ENCODE data around the gene AAMP. TPM values are rescaled to one million over a fixed set of nuclear protein-coding genes. Genes with fewer than 3 reads are reported as not detected.
"Not testable (repeated sequence)": the region's sequence is repeated elsewhere in the genome, so short reads cannot be mapped to it uniquely, and the experiment has no call there.

AAMP gene
- total and polyA plus RNA-seq, 2 experiments from 2014 or later = 140 to 179 TPM

DNA sequence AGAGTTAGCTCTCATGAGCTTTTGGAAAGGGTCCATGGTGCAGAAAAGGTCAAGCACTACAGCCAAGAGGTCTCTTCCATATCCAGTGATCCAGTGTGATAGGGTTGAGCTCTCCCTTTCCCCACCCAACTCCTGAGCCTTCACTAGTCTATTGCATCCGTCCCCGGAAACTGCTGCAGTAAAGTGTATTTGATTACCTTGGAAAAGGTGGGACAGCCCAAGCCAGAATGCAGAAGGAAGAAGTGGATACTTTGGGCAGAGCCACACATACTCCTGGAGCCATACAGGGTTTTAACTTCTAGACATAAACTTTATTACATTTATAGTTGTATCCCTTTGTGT is 3.9 kb upstream of the AAMP start:
- Histone ChIP-seq H3K27me3 (no peaks in the 10 kb centered on the region), H3K4me3 (no peak overlapping the region), H2AFZ (no peak overlapping the region), H3K4me1 (ENCODE audit: insufficient read depth) (peaks cover 21% of the 10 kb centered on the region), H3K27ac (peak overlapping the region; percentile 76), H3K79me2 (peaks cover 24% of the 10 kb centered on the region), H3K36me3 (replicated peaks; ENCODE audit: insufficient read depth, low read depth) (no peaks in the 10 kb centered on the region), H4K20me1 (ENCODE audit: insufficient read depth, poor library complexity, severe bottlenecking) (peaks cover 10% of the 10 kb centered on the region), H3K9me3 (ENCODE audit: low read depth) (no peaks in the 10 kb centered on the region), H3K4me2 (no peak overlapping the region), H3K9me2 (replicated peaks; ENCODE audit: insufficient read depth) (no peaks in the 10 kb centered on the region)
- WGBS (ENCODE audit: low lambda C conversion rate, missing lambda C conversion rate) = 97% methylated on average over 2 of the region's 2 CpGs
- DNase-seq (ENCODE audit: low spot score) = no peak
- no peak for TF ChIP-seq EZH2phosphoT487 (IDR thresholded peaks at IDR 0.05; ENCODE audit: low read depth, severe bottlenecking, unreplicated experiment)
- TF ChIP-seq, protein P1, sequence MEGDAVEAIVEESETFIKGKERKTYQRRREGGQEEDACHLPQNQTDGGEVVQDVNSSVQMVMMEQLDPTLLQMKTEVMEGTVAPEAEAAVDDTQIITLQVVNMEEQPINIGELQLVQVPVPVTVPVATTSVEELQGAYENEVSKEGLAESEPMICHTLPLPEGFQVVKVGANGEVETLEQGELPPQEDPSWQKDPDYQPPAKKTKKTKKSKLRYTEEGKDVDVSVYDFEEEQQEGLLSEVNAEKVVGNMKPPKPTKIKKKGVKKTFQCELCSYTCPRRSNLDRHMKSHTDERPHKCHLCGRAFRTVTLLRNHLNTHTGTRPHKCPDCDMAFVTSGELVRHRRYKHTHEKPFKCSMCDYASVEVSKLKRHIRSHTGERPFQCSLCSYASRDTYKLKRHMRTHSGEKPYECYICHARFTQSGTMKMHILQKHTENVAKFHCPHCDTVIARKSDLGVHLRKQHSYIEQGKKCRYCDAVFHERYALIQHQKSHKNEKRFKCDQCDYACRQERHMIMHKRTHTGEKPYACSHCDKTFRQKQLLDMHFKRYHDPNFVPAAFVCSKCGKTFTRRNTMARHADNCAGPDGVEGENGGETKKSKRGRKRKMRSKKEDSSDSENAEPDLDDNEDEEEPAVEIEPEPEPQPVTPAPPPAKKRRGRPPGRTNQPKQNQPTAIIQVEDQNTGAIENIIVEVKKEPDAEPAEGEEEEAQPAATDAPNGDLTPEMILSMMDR (IDR thresholded peaks at IDR 0.05; ENCODE audit: poor library complexity) = no peak
- TF ChIP-seq EZH2 (IDR thresholded peaks at IDR 0.05; ENCODE audit: borderline replicate concordance) = no peak

DNA sequence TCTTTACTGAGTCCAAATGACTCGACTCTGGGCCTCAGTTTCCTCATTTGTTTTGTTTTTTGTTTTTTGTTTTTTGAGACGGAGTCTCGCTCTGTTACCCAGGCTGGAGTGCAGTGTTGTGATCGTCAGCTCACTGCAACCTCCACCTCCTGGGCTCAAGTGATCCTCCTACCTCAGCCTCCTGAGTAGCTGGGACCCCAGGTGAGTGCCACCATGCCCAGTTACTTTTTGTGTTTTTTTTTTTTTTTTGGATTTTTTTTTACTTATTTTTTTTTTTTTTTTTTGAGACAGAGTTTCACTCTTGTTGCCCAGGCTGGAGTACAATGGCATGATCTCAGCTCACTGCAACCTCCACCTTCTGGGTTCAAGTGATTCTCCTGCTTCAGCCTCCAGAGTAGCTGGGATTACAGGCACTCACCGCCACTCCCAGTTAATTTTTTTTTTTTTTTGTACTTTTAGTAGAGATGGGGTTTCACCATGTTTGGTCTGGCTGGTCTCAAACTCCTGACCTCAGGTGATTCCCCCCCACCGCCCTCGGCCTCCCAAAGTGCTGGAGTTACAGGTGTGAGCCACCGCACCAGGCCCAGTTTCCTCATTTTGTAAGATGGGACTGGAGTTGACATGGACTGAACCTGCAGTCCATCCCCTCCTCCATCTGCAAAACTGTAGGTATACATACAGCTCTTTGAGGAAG is 3.4 kb upstream of the AAMP start:
- Histone ChIP-seq H3K27ac (peak overlapping the region; percentile 76), H3K4me1 (ENCODE audit: insufficient read depth) (peaks cover 21% of the 10 kb centered on the region)

DNA sequence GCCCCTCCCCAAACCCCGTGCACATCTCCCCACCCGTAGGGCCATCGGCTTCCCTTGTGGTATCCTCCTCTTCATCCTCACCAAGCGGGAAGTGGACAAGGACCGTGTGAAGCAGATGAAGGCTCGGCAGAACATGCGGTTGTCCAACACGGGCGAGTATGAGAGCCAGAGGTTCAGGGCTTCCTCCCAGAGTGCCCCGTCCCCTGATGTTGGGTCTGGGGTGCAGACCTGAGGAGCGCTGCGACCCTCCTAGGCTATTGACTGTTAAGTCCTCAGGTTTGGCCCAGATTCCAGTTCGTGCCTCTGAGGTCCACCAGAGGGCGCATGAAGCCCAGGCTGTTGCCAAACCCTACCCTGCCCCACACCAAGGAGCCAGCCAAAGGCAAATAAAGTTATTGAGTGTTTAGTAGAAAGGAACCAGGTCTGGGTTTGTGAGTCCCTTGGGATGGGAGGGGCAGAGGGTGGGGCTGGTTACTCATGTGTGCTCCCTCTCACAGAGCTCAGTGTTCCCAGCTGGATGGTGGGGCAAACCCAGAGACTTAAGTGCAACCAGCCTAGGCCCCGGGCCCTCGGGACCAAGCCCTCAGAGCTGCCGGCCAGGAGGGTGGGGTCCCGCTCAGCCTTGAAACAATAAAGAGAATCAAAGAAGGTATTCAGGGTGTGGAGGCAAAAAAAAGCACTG is 2.7 kb upstream of the AAMP start:
- H4K20me1 ChIP-seq (ENCODE audit: insufficient read depth, poor library complexity, severe bottlenecking) = peaks cover 7% of the 10 kb centered on the region
- no peak overlapping the region for H3K4me3 ChIP-seq
- H3K9me3 ChIP-seq (ENCODE audit: low read depth) = no peaks in the 10 kb centered on the region
- no peak overlapping the region for H2AFZ ChIP-seq
- H3K36me3 ChIP-seq (replicated peaks; ENCODE audit: insufficient read depth, low read depth) = no peaks in the 10 kb centered on the region
- TF ChIP-seq, protein P1 (IDR thresholded peaks at IDR 0.05; ENCODE audit: poor library complexity) = peak; percentile 90
- TF ChIP-seq EZH2phosphoT487 (IDR thresholded peaks at IDR 0.05; ENCODE audit: low read depth, severe bottlenecking, unreplicated experiment) = no peak
- peaks cover 21% of the 10 kb centered on the region for H3K4me1 ChIP-seq (ENCODE audit: insufficient read depth)
- 36% methylated on average over 18 of the region's 18 CpGs for WGBS (ENCODE audit: low lambda C conversion rate, missing lambda C conversion rate)
- peak overlapping the region; percentile 76 for H3K27ac ChIP-seq
- peak; percentile 94 for DNase-seq (ENCODE audit: low spot score)
- H3K4me2 ChIP-seq = peak overlapping the region; percentile 94
- H3K79me2 ChIP-seq = peaks cover 36% of the 10 kb centered on the region
- H3K27me3 ChIP-seq = no peaks in the 10 kb centered on the region
- H3K9me2 ChIP-seq (replicated peaks; ENCODE audit: insufficient read depth) = no peaks in the 10 kb centered on the region

More for the DNA sequence above, 3.4 kb upstream of the AAMP start:
- H3K27me3 ChIP-seq; H4K20me1 ChIP-seq (ENCODE audit: insufficient read depth, poor library complexity, severe bottlenecking); H3K36me3 ChIP-seq (replicated peaks; ENCODE audit: insufficient read depth, low read depth); H3K4me3 ChIP-seq; H3K9me2 ChIP-seq (replicated peaks; ENCODE audit: insufficient read depth); DNase-seq (ENCODE audit: low spot score); H2AFZ ChIP-seq; H3K9me3 ChIP-seq (ENCODE audit: low read depth): not testable (repeated sequence)
- H3K4me2 ChIP-seq = peak overlapping the region; percentile 51
- 91% methylated on average over 8 of the region's 8 CpGs for WGBS (ENCODE audit: low lambda C conversion rate, missing lambda C conversion rate)
- H3K79me2 ChIP-seq = peaks cover 29% of the 10 kb centered on the region

DNA sequence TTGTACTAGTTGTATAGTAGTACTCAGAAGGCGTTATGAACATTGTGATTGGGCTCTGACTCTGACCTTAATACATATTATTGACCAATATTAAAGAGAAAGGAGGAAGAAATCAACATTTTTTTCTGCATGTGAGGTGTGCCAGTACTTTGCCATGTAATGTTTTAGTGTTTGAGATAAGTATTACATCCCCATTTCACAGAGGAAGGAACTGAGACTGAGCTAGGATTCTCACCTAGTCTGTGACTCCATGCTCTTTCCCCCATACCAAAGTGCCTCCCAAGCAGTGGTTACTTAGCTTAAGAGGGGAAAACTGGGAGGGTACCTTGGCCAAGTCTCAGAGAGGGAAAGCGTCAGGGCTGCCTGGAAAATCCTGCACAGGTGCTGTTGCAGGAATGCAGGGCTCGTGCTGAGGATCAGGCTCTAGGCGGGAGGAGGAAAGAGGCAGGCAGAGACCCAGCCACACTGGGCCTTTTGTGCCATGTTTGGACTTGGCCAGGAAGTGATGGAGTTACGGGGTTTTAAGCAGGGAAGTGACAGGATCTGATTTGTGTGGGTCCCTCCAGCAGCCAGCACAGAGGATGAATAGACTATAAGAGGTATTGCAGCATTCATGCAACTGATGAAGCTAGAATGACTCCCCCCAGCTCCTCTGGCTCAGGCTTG is 2.1 kb upstream of the AAMP start:
- H3K79me2 ChIP-seq = peaks cover 43% of the 10 kb centered on the region
- peak overlapping the region; percentile 94 for H3K4me2 ChIP-seq
- peak overlapping the region; percentile 76 for H3K27ac ChIP-seq
- no peak overlapping the region for H3K4me3 ChIP-seq
- DNase-seq (ENCODE audit: low spot score) = no peak
- H2AFZ ChIP-seq = no peak overlapping the region
- H3K36me3 ChIP-seq (replicated peaks; ENCODE audit: insufficient read depth, low read depth) = no peaks in the 10 kb centered on the region
- TF ChIP-seq, protein P1 (IDR thresholded peaks at IDR 0.05; ENCODE audit: poor library complexity) = no peak
- TF ChIP-seq EZH2phosphoT487 (IDR thresholded peaks at IDR 0.05; ENCODE audit: low read depth, severe bottlenecking, unreplicated experiment) = no peak
- no peak for TF ChIP-seq EZH2 (IDR thresholded peaks at IDR 0.05; ENCODE audit: borderline replicate concordance)
- H3K9me2 ChIP-seq (replicated peaks; ENCODE audit: insufficient read depth) = no peaks in the 10 kb centered on the region
- H3K4me1 ChIP-seq (ENCODE audit: insufficient read depth) = peaks cover 21% of the 10 kb centered on the region
- H4K20me1 ChIP-seq (ENCODE audit: insufficient read depth, poor library complexity, severe bottlenecking) = peaks cover 7% of the 10 kb centered on the region
- H3K27me3 ChIP-seq = no peaks in the 10 kb centered on the region
- 83% methylated on average over 5 of the region's 5 CpGs for WGBS (ENCODE audit: low lambda C conversion rate, missing lambda C conversion rate)
- no peaks in the 10 kb centered on the region for H3K9me3 ChIP-seq (ENCODE audit: low read depth)

Measured in hepatocyte (in vitro differentiated cells).